ENCODE measurements around the gene HNRNPK. TPM values are rescaled to one million over a fixed set of nuclear protein-coding genes. Genes with fewer than 3 reads are reported as not detected.
A peak's percentile ranks its signal among the peaks of the same experiment; 100 is the strongest.

The HNRNPK gene
- total and polyA plus RNA-seq, 2 of the 13 experiments (the other 11 are each of a cell fraction or from before 2014, with no cell fraction given) = 321 to 712 TPM

- no peak for TF ChIP-seq ZNF639 (CRISPR knock-in tag; conservative IDR thresholded peaks at IDR 0.05)
- TF ChIP-seq RAD51 (IDR thresholded peaks at IDR 0.05; ENCODE audit: borderline replicate concordance) = no peak
- no peak for TF ChIP-seq HINFP (CRISPR knock-in tag; IDR thresholded peaks at IDR 0.05; ENCODE audit: low read depth)
- no peak; the same call in 1 of the 2 replicates for TF ChIP-seq ARNTL (CRISPR knock-in tag; IDR thresholded peaks at IDR 0.05)
- TF ChIP-seq RFXANK (CRISPR knock-in tag; IDR thresholded peaks at IDR 0.05) = no peak
- TF ChIP-seq SALL2 (CRISPR knock-in tag; IDR thresholded peaks at IDR 0.05) = no peak
- TF ChIP-seq DDIT3 (CRISPR knock-in tag; IDR thresholded peaks at IDR 0.05) = no peak
- 0 out of 2 replicates have a peak, but pooled peaks have one; percentile 29 for TF ChIP-seq PRMT3 (CRISPR knock-in tag; IDR thresholded peaks at IDR 0.05; ENCODE audit: borderline replicate concordance, low read depth)
- peak; percentile 63 for TF ChIP-seq ZNF407 (CRISPR knock-in tag; IDR thresholded peaks at IDR 0.05; ENCODE audit: not compliant biosample characterization)
- peak; percentile 52; the same call in 1 of the 2 replicates for TF ChIP-seq MEF2D (CRISPR knock-in tag; IDR thresholded peaks at IDR 0.05)
- no peak for TF ChIP-seq CREB3 (CRISPR knock-in tag; IDR thresholded peaks at IDR 0.05)
- no peak; the same call in 1 of the 2 replicates for TF ChIP-seq MAX (IDR thresholded peaks at IDR 0.05)
- TF ChIP-seq MZF1 (CRISPR knock-in tag; IDR thresholded peaks at IDR 0.05; ENCODE audit: borderline replicate concordance) = no peak
- no peak for TF ChIP-seq ZNF17 (CRISPR knock-in tag; IDR thresholded peaks at IDR 0.05)
- TF ChIP-seq POGZ (CRISPR knock-in tag; IDR thresholded peaks at IDR 0.05) = peak; percentile 3; the same call in 1 of the 2 replicates
- TF ChIP-seq RCOR2 (CRISPR knock-in tag; IDR thresholded peaks at IDR 0.05) = no peak
Measured at GRCh38 chr9:83979812-83980394, at the start of gene HNRNPK (continued).

All from HepG2 (cell line).